Hematopoietic multipotent progenitor cell treated with erythropoietin and hydrocortisone succinate and interleukin-3 and kit ligand, for 4 days (in vitro differentiated cells): Measurements from ENCODE around the gene POGLUT3.

Experiments used
- DNase-seq: peaks from one replicate; pipeline ENCODE4 v3.0.0-alpha.2; 2015

The POGLUT3 gene

DNA sequence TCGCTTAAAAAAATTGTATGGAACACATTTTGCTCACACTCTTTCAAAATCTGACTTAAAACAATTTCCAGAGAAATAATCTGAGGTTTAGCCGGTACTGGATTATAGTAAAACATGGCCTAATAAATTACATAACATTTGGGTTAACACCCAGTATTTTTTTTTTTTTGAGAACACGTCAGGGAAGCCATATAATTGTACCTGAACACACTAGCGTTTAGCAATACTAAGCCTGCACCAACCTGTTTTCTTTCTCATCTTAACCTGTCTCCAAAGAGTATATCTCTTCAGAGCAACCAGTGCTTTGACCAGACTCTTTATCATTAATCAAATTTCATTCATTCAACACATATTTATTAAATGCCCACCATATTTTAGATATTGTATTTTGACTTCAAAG is 2.0 kb upstream of the POGLUT3 start:
- no peak for DNase-seq

DNA sequence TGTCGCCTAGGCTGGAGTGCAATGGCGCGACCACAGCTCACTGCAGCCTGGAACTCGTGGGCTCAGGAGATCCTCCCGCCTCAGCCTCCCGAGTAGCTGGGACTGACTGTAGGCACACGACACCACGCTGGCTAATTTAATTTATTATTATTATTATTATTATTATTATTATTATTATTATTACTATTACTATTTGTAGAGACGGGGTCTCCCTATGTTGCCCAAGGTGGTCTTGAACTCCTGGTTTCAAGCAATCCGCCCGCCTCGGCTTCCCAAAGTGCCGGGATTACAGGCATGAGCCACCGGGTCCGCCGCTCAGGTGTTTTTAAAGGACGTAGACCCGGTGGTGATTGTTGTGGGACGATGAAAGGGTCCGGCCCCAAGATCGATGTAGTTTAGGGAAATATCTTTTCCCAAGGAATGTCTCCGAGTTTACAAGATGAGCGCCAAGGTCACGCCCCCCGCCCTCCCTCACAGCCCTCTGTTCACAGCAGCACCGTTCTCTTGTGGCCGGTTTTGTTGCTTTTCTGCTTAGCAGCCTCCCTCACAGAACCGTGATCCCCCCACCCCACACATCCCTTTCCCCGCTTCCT is 728 bp upstream of the POGLUT3 start:
- no peak for DNase-seq

DNA sequence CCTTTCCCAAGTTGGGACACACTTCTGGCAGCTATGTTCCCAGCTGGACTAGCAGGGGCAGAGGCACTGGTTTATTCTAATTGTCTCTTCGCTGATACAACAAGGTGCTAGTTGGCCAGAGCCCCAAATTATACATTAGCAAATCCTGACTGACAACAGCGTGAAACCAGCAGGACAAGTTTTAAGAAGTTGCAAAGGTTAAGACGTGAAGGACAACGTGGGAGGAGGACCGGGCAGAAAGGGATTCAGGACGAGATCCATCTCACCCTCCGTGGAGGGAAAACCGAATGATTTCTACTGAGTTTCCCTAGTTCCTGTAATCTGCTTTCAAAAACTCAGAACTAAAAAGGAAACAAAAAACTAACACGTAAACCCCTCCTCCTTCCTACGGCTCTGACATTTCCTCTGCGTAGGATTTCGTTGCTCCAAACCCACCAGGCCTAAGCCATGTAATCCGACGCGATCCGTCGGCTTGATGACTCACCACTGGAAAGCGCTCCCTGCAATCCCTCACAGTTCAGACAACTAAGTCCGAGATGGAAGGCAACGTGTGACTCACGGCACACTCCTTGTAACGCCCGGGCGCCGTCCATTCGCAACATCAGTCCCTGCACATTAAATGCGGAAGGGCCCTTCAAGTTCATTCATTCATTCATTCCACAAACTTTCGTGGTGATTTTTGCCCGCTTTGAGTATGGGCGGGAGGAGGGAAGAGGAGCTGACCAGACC is 703 bp downstream of the POGLUT3 start:
- peak; percentile 92 for DNase-seq

GRCh38 chr11:108496643-108497256 is 1.4 kb downstream of the POGLUT3 start:
- DNase-seq = peak; percentile 10

DNA sequence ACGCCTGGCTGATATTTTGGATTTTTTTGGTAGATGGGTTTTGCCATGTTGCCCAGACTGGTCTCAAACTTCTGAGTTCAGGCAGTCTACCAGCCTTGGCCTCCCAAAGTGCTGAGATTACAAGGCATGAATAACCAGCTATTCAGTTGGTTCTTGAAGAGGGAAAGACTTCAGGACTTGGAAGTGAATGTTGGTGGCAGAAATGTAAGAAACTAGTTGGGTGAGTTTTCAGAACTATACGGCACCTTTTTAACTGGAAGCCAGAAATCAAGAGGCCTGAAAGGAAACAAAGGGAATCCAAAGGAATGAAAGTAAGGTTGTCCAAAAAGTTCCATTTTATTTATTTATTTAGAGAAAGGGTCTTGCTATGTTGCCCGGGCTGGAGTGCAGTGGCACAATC is 2.9 kb downstream of the POGLUT3 start:
- DNase-seq = no peak

- DNase-seq = no peak
Observed at GRCh38 chr11:108494182-108494581, 4.0 kb downstream of the POGLUT3 start.

DNA sequence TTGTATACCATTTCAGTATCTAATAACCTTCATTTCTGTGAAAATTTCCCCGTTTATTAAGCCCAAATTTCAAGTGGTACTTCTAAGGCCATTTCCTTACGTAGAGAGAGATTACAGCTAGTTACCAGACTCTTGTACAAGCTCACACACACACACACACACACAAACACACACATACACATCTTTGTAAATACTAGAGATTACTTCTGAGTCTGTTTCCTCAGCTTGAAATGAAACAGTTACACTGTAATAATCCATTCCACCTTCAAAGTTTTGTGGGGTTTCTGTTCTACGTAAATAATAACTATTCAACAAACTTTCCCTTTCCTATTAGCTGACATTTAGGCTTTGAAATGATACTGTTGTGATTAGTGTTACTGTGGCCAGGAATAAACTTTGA is 6.2 kb downstream of the POGLUT3 start:
- DNase-seq = no peak

DNA sequence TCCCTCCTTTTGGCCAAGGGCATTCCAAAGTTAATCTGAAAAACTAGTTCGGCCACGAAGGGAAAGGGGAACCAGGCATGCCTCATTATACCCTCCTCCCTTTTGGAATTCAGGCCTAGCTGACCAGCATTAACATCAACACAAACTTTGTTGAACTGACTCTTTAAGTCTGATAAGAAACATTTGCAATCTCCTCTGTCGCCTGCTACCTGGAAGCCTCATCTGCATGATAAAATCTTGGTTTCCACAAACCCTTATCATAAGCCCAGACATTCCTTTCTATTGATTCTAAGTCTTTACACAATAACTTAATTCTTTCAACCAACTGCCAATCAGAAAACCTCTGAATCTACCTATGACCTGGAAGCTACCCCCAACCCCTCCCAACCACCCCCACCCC is 11.4 kb downstream of the POGLUT3 start:
- DNase-seq = no peak

- no peak for DNase-seq
Observed at GRCh38 chr11:108486331-108486730, 11.9 kb downstream of the POGLUT3 start.

DNA sequence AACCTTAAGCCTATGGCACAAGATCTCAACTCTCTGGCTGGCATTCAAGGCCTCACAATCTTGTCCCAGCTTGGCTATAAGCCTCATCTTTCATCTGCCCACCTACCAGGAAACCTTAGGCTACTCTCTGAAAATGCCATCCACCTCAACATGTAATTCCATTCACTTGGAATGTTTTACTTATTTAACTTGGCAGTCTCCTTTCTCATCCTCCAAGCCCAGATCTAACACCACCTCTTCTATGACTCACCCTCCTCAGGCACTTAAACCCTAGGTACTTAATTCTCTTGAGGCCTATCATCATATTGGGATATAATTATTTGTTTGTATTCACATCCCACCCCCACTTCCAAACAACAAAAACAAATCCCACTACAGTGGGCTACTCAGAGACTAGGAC is 15.0 kb downstream of the POGLUT3 start:
- no peak for DNase-seq

GRCh38 chr11:108474664-108475463 is 23.3 kb downstream of the POGLUT3 start:
- no peak for DNase-seq

GRCh38 chr11:108472681-108473080 is 25.5 kb downstream of the POGLUT3 start:
- no peak for DNase-seq

GRCh38 chr11:108468478-108468864 is 29.7 kb downstream of the POGLUT3 start:
- peak; percentile 21 for DNase-seq

- peak; percentile 99 for DNase-seq
Observed at GRCh38 chr11:108467091-108467823, 30.9 kb downstream of the POGLUT3 start, which contains the start of gene C11orf65. Gene C11orf65, minus strand, starts transcription at chr11:108467529. Its CDS starts 5,970 bp downstream, at chr11:108461559.

DNA sequence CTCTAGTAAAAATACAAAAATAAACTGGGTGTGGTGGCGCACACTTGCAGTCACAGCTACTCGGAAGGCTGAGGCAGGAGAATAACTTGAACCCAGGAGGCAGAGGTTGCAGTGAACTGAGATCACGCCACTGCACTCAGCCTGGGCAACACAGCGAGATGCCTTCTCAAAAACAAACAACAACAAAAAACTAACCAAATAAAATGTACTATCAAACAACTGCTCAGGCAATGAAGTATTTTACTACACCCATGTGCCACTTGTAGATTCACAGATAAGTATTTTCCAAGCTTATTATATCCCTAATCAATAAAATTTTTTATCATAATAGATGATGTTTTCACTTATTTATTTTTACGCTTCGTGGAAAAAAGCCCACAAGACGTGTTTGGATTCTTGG is 31.8 kb downstream of the POGLUT3 start:
- peak; percentile 21 for DNase-seq

GRCh38 chr11:108453207-108453835 is 44.9 kb downstream of the POGLUT3 start:
- DNase-seq = no peak
